Retinal pigment epithelial cell (primary cell): ENCODE measurements around the gene ANKRD31.

Source experiments
- DNase-seq: peaks from one replicate; pipeline ENCODE4 v3.0.0-alpha.2; 2010; ENCODE audit warnings: low read depth
- H3K4me3 ChIP-seq: 2 replicates; pipeline ENCODE4 v1.5.1; 2011; ENCODE audit warnings: mild to moderate bottlenecking, low read length, control low read depth, moderate library complexity
- CTCF ChIP-seq: conservative IDR thresholded peaks from 2 replicates; pipeline ENCODE4 v1.5.1; 2011; ENCODE audit warnings: low read depth, low read length, control low read depth, inconsistent platforms

ANKRD31 gene

DNA sequence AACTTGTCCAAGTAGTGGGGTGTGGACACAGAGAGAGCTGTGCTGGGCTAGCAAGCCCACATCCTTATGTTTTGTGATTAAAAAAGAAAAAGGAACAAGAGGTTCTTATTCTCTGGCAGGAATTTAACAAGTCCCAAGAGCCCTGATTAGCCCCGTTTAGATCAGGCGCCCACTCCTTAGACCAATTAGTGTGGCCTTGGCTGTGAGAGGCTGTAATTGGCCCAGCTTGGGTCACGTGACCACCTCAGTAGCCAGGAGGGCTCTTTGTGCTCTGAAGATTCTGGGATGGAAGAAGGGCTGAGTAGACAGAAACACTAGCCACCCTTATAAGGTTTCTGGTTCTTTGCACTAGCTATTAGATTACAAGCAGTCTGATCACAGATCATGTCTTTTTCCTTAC, 215.5 kb downstream of the ANKRD31 start:
- DNase-seq, result no peak
- no peak overlapping the region for H3K4me3 ChIP-seq
- TF ChIP-seq CTCF, result no peak

DNA sequence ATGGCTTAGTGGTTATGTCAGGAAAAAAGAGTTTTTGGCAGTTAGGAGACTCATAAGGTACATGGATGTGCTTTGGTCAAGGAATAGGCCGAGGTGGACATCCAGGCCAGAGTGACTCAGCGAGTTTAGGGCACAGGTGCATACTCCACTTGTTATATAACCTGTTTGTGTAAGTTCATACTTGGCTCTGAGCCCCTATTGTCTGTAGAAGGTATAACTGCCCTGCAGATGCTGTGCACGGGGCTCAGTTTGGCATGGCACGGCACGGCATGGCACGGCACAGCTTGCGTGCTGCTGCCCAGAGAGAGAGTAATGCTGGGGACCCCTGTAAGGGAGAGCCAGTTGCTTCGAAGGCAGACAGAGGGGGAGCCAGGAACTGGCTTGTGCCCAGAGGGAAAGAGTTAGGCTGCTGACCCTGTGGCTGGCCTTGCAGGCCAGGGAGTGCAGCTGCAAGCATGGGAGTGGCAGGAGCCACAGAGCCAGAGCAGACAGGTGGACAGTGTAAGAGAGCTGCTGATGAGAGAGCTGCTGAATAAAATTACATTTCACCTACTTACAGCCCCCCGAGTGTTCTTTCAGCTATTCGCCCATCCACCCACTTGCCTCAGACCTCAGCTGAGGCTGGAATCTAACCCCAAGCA, 216.5 kb downstream of the ANKRD31 start:
- TF ChIP-seq CTCF, result no peak
- no peak for DNase-seq
- no peak overlapping the region for H3K4me3 ChIP-seq

DNA sequence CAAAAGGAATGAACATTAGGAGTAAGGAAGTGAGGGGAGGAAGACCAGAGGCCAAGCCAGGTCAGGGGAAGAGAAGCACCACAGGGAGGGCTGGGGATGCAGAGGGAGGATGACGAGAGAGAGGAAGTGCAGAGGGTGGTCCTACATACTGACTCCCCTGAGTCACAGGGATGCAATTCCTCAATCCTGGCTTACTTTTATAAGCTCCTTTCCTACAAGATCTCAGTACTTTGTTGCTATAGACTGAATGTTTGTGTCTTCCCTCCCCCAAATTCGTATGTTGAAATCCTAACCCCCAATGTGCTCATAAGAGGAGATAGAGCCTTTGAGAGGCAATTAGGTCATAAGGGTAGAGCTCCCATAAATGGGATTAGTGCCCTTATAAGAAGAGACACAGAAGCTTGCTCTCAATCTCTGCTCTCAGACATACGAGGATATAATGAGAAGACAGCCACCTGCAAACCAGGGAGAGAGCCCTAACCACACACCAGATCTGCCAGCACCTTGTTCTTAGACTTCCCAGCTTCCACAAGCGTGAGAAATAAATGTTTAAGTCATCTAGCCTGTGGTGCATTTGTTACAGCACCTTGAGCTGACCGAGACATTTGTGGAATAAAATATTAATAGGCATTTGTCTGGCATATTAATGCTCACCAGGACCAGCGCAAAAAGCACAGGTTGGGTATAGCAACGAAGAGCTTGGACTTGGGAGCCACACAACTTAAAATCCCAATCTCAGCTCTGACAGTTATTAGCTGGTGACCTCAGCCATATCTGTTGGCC, 217.7 kb downstream of the ANKRD31 start:
- no peak for DNase-seq
- no peak for TF ChIP-seq CTCF
- no peak overlapping the region for H3K4me3 ChIP-seq
